Measurements from ENCODE around the gene EFNA4. TPM values are rescaled to one million over a fixed set of nuclear protein-coding genes. Genes with fewer than 3 reads are reported as not detected.

Gene EFNA4
- total and polyA plus RNA-seq, 9 of the 15 experiments (the other 6 are each of a cell fraction or from before 2014, with no cell fraction given): 0.68 to 7.4 (median 6.1) TPM

DNA sequence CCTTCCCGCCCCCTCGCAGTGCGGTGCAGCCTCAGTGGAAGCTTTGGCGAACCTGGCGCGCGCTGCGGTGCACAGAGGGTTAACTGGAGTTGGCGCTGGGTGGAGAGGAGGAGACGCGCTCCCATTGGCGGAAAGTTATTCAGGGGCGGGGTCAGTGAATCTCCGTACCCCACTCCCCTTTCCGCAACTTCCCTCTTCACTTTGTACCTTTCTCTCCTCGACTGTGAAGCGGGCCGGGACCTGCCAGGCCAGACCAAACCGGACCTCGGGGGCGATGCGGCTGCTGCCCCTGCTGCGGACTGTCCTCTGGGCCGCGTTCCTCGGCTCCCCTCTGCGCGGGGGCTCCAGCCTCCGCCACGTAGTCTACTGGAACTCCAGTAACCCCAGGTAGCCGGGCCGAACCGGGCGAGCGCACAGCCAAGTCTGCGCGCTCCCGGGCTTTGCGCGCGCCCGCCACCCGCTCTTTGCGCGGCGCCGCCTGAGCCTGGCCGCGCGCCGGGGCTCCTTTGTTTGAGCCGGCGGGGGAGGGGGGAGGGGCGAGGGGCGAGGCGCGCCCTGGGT, at the start of gene EFNA4 (continued):
- no peak for TF ChIP-seq ZC3H11A (IDR thresholded peaks at IDR 0.05; ENCODE audit: low read depth, low read length)
- TF ChIP-seq, protein P1, sequence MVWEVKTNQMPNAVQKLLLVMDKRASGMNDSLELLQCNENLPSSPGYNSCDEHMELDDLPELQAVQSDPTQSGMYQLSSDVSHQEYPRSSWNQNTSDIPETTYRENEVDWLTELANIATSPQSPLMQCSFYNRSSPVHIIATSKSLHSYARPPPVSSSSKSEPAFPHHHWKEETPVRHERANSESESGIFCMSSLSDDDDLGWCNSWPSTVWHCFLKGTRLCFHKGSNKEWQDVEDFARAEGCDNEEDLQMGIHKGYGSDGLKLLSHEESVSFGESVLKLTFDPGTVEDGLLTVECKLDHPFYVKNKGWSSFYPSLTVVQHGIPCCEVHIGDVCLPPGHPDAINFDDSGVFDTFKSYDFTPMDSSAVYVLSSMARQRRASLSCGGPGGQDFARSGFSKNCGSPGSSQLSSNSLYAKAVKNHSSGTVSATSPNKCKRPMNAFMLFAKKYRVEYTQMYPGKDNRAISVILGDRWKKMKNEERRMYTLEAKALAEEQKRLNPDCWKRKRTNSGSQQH (CRISPR knock-in tag; IDR thresholded peaks at IDR 0.05): no peak

DNA sequence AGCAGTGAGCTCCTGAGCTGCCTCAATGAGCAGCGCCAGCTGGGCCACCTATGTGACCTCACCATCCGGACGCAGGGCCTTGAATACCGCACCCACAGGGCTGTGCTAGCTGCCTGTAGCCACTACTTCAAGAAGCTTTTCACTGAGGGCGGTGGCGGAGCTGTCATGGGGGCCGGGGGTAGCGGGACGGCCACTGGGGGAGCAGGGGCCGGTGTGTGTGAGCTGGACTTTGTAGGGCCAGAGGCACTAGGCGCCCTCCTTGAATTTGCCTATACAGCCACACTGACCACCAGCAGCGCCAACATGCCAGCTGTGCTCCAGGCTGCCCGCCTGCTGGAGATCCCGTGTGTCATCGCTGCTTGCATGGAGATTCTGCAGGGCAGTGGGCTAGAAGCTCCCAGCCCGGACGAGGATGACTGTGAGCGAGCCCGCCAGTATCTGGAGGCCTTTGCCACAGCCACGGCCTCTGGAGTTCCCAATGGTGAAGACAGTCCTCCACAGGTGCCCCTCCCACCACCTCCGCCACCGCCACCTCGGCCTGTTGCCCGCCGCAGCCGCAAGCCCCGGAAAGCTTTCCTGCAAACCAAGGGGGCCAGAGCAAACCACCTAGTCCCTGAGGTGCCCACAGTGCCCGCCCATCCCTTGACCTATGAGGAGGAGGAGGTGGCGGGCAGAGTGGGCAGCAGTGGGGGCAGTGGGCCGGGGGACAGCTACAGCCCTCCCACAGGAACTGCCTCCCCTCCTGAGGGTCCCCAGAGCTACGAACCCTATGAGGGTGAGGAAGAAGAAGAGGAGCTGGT, 48.6 kb upstream of the EFNA4 start:
- POLR2A ChIA-PET: interaction anchor here (0.6 to 2.4 kb wide), 6 partner anchors 14 to 149 kb away, joined by 3 to 8 read pairs (median 5); partner anchors contain the start of genes LENEP and PYGO2
- no TSS peak for BruUV-seq (replicated peaks)
- H3K4me1 ChIP-seq (replicated peaks in 1 of 2; ENCODE audit: control insufficient read depth in 2 of 2, insufficient read depth in 2 of 2, low read length in 2 of 2): peaks cover 52 to 81% of the 10 kb centered on the region in 2 experiments
- intact Hi-C loops (cut with micrococcal nuclease) (no loop called here), in situ Hi-C loops (cut with MboI) (no loop called here)
- TF ChIP-seq POLR2G (IDR thresholded peaks at IDR 0.05; ENCODE audit: low read depth, low read length) (peak; percentile 44), GTF2F1 (IDR thresholded peaks at IDR 0.05; ENCODE audit: low read depth, low read length) (no peak), RBFOX2 (IDR thresholded peaks at IDR 0.05; ENCODE audit: low read depth, low read length) (peak; percentile 58; the same call in 1 of the 2 replicates)
- TF ChIP-seq, protein P2, sequence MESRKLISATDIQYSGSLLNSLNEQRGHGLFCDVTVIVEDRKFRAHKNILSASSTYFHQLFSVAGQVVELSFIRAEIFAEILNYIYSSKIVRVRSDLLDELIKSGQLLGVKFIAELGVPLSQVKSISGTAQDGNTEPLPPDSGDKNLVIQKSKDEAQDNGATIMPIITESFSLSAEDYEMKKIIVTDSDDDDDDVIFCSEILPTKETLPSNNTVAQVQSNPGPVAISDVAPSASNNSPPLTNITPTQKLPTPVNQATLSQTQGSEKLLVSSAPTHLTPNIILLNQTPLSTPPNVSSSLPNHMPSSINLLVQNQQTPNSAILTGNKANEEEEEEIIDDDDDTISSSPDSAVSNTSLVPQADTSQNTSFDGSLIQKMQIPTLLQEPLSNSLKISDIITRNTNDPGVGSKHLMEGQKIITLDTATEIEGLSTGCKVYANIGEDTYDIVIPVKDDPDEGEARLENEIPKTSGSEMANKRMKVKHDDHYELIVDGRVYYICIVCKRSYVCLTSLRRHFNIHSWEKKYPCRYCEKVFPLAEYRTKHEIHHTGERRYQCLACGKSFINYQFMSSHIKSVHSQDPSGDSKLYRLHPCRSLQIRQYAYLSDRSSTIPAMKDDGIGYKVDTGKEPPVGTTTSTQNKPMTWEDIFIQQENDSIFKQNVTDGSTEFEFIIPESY (CRISPR knock-in tag; IDR thresholded peaks at IDR 0.05): peak; percentile 99
- no peak overlapping the region for H2AFZ ChIP-seq (ENCODE audit: low read depth, low read length)
- ATAC-seq (no peak), DNase-seq (ENCODE audit: extremely low read depth in 1 of 4, low spot score in 3 of 4) (no peak), FAIRE-seq (no peak)
- H3K79me2 ChIP-seq (ENCODE audit: control insufficient read depth, insufficient read depth, low read length): peaks cover 37% of the 10 kb centered on the region
- WGBS (ENCODE audit: insufficient coverage, low coverage, missing lambda C conversion rate): 91% methylated on average over 24 of the region's 31 CpGs
- no peaks in the 10 kb centered on the region for H3K27me3 ChIP-seq (ENCODE audit: control insufficient read depth in 2 of 2, insufficient read depth in 2 of 2, low read length in 2 of 2)
- no peaks in the 10 kb centered on the region for H3K9me3 ChIP-seq (replicated peaks; ENCODE audit: control insufficient read depth, insufficient read depth, low read depth, low read length)
- no peak overlapping the region for H3K4me3 ChIP-seq
- peaks cover 67% of the 10 kb centered on the region; the same call in 2 of the 3 replicates for H3K36me3 ChIP-seq (ENCODE audit: control insufficient read depth, insufficient read depth, low read length)
- CTCF ChIA-PET (ENCODE audit: low intra/inter-chr PET ratio): no interaction called here
- H3K9me1 ChIP-seq (ENCODE audit: control insufficient read depth, insufficient read depth, low read length): no peaks in the 10 kb centered on the region
- H3K27ac ChIP-seq (ENCODE audit: extremely low read depth, low read depth, low read length): no peak overlapping the region
- no peak overlapping the region for H3K4me2 ChIP-seq (ENCODE audit: insufficient read depth, low read length)
- H4K20me1 ChIP-seq (replicated peaks; ENCODE audit: control insufficient read depth, insufficient read depth, low read length): no peaks in the 10 kb centered on the region; the same call in 1 of the 2 replicates
- H3K9ac ChIP-seq (ENCODE audit: insufficient read depth in 1 of 2, low read depth in 2 of 2, low read length in 2 of 2): no peak overlapping the region

Data from K562 (cell line).